ENCODE measurements around the gene TRAF3IP1.
"Not testable (repeated sequence)": the region's sequence is repeated elsewhere in the genome, so short reads cannot be mapped to it uniquely, and the experiment has no call there.

TRAF3IP1 gene

DNA sequence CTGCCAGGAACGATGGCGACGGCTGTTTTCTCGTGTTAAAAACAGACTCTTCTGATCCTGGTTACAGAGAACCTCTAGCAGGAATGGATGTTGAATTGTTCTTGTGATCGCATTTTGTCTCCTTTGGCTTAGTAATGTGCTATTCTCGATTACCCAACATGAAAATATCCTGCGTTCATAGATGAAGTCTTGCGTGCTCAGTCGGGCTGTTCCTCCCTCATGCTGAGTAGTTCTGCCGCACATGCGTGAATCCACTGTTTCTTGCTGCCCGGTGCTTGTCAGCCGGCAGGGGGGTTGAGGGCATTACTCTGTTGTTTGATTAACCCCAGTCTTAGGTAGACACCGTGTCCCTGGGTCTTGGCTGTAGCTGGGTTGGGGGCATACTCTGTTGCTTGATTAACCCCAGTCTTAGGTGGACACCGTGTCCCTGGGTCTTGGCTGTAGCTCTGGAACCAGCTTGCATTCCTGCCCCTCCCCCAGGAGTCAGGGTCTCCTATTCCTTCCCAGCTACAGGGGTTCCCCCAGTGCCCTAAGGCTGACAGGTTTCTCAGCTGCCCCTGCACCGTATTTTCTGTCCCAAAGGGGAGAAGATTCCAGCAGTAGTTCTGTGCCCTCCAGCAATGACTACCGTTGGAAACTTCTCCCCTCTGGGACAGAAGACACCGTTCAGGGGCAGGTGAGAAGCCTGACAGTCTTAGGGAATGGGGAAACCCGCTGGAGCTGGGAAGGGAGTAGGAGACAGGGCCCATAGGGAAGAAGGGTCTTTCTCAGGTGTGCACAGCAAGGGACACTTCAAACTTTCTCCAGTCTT, 84.3 kb downstream of the TRAF3IP1 start:
- TF ChIP-seq, protein P1, sequence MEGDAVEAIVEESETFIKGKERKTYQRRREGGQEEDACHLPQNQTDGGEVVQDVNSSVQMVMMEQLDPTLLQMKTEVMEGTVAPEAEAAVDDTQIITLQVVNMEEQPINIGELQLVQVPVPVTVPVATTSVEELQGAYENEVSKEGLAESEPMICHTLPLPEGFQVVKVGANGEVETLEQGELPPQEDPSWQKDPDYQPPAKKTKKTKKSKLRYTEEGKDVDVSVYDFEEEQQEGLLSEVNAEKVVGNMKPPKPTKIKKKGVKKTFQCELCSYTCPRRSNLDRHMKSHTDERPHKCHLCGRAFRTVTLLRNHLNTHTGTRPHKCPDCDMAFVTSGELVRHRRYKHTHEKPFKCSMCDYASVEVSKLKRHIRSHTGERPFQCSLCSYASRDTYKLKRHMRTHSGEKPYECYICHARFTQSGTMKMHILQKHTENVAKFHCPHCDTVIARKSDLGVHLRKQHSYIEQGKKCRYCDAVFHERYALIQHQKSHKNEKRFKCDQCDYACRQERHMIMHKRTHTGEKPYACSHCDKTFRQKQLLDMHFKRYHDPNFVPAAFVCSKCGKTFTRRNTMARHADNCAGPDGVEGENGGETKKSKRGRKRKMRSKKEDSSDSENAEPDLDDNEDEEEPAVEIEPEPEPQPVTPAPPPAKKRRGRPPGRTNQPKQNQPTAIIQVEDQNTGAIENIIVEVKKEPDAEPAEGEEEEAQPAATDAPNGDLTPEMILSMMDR (IDR thresholded peaks at IDR 0.05; ENCODE audit: borderline replicate concordance, insufficient read depth, low read depth, low read length) = no peak
- no peak overlapping the region for H3K4me3 ChIP-seq (ENCODE audit: low read depth, low read length)

- not testable (repeated sequence) for H3K4me3 ChIP-seq (ENCODE audit: low read depth, low read length)
Measured at GRCh38 chr2:238405217-238405555, 84.9 kb downstream of the TRAF3IP1 start.

GRCh38 chr2:238406221-238406997, 86.1 kb downstream of the TRAF3IP1 start:
- no peak overlapping the region for H3K4me3 ChIP-seq (ENCODE audit: low read depth, low read length)
- TF ChIP-seq, protein P1 (IDR thresholded peaks at IDR 0.05; ENCODE audit: borderline replicate concordance, insufficient read depth, low read depth, low read length) = no peak

DNA sequence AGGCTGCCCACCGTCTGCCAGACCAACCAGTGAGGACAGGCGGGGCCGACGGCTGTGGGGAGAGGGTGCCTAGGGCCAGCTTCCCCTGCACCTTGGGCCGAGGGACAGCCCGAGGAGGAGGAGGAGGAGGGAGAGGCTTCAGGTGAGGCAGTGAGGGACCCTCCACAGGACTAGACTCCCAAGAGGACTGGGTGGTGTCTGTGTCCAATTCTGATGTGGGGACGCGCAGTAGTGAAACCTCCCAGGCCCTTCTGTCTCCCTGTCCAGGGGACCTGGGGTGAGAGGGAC, 86.6 kb downstream of the TRAF3IP1 start:
- TF ChIP-seq, protein P1 (IDR thresholded peaks at IDR 0.05; ENCODE audit: borderline replicate concordance, insufficient read depth, low read depth, low read length) = no peak

GRCh38 chr2:238407566-238407965, 87.2 kb downstream of the TRAF3IP1 start:
- TF ChIP-seq, protein P1 (IDR thresholded peaks at IDR 0.05; ENCODE audit: borderline replicate concordance, insufficient read depth, low read depth, low read length) = no peak
- H3K4me3 ChIP-seq (ENCODE audit: low read depth, low read length) = no peak overlapping the region

More for the DNA sequence above, 86.6 kb downstream of the TRAF3IP1 start:
- no peak overlapping the region for H3K4me3 ChIP-seq (ENCODE audit: low read depth, low read length)

- TF ChIP-seq, protein P1 (IDR thresholded peaks at IDR 0.05; ENCODE audit: borderline replicate concordance, insufficient read depth, low read depth, low read length) = no peak
- no peak overlapping the region for H3K4me3 ChIP-seq (ENCODE audit: low read depth, low read length)
Measured at GRCh38 chr2:238408615-238409340, 88.5 kb downstream of the TRAF3IP1 start.

DNA sequence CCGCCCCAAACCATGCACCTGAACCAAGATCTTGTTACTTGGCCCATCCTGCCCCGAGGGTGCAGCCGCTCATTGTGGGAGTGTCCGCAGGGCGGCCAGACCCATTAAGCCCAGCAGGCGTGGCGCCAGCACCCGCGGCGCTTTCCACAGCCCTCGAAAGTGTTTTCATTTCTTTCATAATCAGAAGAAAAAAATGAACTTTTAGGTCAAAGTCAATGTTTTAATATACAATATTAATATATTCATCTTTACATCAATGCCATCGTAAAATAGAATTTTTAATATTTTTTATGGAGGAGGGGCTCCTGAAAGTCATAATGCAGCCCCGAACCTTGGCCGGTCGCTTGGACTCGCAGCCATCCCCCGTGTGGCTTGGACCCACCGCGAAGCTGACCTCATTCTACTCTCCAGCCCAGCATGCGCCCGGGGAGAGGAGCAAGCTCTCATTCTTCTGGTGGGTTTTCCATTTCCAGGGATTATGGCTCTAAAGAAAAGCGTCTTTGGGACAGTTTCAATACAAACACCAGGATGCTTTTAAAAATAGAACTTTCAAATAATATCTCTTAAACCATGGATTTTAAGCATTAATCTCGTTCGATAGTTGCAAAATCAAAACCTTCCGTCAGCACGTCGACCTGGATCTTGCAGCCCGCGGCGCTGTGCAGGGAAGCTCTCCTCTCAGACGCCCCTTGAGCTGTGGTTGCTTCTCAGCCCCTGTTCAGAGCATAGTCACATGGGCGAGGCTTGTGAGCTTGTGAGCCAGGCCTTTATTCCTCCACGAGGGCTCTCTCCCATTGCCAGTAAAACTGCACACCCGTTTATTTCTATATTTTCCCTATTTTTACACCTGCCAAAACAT, 89.3 kb downstream of the TRAF3IP1 start:
- no peak overlapping the region for H3K4me3 ChIP-seq (ENCODE audit: low read depth, low read length)
- TF ChIP-seq, protein P1 (IDR thresholded peaks at IDR 0.05; ENCODE audit: borderline replicate concordance, insufficient read depth, low read depth, low read length) = no peak

Data from GM12875 (cell line).